Tibial nerve (tissue), 3 donors: ENCODE data around the gene LGR6.

Experiments used
- CTCF ChIP-seq, 5 experiments: fragments of 200-600 bp in 3 of 5; fragments of 450-650 bp in 2 of 5; sonication (generic) in 3 of 5; IDR thresholded peaks; one replicate each; pipeline ENCODE4 v1.5.1; 2016 to 2019; ENCODE audit warnings: antibody characterized with exemption in 5 of 5, mild to moderate bottlenecking in 3 of 5, moderate library complexity in 2 of 5
- POLR2A ChIP-seq, 2 donors: fragments of 450-650 bp; IDR thresholded peaks; one replicate each; pipeline ENCODE4 v1.6.1; 2017; ENCODE audit warnings: antibody characterized with exemption in 2 of 2, mild to moderate bottlenecking in 2 of 2, moderate library complexity in 2 of 2

- TF ChIP-seq CTCF (IDR thresholded peaks at IDR 0.05) (no peak), POLR2A (IDR thresholded peaks at IDR 0.05) (no peak)
Measured at GRCh38 chr1:202275061-202275770, 81.6 kb downstream of the LGR6 start.
